CD1c-positive myeloid dendritic cell (primary cell): Measurements from ENCODE around the gene CCRL2.
"Not testable (repeated sequence)": the region's sequence is repeated elsewhere in the genome, so short reads cannot be mapped to it uniquely, and the experiment has no call there.

ENCODE experiments used
- DNase-seq: peaks from one replicate; pipeline ENCODE4 v3.0.0-alpha.2; 2016; ENCODE audit errors: extremely low spot score

The CCRL2 gene

DNA sequence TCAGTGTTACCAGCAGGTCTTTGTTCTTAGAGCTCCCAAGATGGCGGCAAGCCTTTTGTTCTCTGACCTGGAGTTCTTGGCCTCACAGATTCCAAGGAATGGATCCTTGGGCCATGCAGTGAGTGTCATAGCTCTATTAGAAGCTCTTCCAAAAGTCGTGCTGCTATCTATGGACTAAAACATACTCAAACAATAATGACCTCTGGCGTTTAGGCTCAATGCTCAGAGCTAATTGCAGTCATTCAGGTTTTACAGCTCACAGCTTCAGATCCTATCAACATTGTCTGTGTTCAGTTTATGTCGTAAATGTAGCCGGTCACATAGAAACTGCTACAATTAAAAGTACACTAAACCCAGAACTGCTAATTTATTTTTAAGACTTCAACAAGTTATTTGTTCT is 22.2 kb downstream of the CCRL2 start:
- DNase-seq = no peak

DNA sequence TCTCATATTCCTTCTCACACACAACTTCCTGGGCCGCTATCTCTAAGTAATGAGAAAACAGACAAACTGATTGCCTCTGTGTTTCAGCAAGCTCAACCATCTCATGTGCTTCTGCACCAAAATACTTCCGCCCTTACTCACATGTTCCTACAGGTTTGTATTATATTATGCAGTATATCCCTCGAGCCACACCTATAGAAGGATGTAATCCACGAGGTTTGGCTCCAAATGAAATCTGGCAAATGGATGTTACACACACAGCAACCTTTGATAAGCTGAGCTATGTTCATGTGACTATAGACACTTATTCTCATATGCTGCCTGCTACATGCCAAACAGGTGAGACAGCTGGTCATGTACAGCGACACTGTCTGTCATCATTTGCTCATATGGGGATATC is 22.6 kb downstream of the CCRL2 start:
- no peak for DNase-seq

DNA sequence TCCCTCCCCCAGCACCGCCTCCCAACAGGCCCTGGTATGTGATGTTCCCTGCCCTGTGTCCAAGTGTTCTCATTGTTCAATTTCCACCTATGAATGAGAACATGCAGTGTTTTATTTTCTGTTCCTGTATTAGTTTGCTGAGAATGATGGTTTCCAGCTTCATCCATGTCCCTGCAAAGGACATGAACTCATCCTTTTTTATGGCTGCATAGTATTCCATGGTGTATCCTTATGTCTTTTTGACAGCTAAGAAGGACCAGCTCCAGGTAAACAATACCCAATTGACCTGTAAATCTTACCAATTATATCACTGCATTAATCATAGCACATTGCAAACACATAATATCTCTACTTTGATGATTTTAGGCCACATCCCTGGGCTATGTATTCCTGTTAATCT is 23.8 kb downstream of the CCRL2 start:
- DNase-seq = not testable (repeated sequence)

DNA sequence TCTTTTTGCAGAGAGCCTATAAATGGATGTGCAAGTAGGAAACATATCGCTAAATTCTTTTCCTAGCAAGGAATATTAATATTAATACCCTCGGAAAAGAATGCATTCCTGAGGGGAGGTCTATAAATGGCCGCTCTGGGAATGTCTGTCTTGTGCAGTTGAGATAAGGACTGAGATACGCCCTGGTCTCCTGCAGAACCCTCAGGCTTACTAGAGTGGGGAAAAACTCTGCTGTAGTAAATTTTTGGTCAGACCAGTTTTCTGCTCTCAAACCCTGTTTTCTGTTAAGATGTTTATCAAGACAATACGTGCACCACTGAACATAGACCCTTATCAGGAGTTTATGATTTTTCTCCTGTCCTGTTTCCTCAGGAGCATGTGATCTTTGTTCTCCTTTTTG is 24.8 kb downstream of the CCRL2 start:
- DNase-seq = not testable (repeated sequence)

DNA sequence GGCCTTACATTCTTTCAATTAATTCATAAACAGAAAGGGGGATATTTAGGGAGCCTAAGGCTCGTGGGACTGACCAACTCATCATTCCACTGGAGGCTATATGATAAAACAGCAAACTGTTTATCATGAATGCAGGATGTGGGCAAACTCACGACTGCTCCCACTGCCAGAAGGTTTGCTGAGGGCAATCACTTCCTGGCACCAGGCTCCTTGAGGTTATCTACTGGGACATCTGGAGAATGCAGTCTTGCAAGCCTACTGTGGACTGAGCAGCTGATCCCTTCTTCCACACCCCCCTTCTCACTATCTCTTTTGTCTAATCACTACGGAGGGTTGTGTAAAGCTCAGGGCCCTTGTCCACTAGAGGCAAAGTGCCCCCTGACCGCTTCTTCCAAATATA is 26.1 kb downstream of the CCRL2 start:
- DNase-seq = not testable (repeated sequence)

DNA sequence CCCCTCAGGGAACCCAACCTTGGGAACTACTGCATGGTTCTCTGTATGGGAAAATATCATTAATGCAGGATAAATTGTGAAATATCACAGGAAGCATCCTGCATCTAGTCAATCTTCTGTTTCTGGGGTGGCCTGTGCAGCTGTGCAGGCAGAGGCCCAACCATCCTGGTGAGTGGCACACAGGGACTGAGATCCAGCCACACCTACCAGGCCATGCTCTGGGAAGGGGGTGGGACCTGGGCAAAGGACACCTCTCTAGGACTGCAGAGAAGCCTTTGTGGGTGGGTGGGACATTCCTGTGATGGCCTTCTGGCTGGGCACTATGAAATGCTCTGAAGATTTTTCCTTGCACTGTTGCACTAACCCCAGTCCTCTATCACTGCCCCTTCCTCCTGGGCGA is 26.8 kb downstream of the CCRL2 start:
- DNase-seq = no peak

DNA sequence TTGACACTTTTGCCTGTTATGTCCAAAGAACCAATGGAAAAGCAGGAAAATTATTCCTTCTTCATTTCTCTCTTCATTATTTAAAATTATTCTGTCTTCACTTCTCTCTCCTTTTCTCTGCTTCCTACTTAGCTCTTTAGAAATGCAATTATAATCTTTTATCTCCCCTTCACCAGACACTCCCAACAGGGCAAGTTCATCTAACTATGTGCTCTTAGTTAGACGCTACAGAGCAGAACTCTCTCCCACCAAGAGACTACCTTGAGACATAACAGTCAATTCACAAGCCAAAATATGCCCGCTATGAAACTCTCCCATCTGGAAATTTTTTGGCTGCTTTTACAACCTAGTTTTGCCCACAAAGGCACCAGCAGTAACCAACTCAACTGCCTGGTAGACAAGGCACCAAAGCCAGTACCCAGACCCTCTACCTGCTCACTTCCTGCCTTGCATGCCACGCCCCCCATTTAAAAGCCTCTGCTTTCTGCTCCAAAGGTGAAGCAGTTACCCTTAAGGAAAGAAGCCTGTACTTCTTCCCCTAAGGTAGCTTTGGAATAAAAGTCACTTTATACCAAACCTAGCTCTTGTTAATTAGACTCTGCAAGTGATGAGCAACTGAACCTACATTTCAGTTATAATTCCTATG is 28.1 kb downstream of the CCRL2 start:
- no peak for DNase-seq

DNA sequence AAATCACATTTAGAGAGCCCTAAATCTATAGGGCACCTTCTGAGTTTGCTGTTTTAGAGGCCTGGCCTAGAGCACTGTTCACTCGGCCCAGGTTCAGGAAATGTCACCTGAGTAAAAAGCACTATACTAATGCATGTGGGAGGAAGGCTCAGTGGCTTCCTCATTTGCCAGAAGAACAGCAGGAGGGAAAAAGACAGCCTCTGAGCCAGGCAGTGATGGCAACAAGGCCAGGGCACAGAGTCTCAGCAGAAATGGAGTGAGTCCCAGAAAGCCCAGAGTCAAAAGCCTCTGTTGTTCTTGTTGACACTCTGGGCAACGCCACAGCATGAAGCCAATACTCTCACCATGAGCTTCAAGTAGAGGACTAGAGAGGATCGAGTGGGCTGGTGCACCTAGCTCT is 31.8 kb downstream of the CCRL2 start:
- DNase-seq = peak; percentile 14

DNA sequence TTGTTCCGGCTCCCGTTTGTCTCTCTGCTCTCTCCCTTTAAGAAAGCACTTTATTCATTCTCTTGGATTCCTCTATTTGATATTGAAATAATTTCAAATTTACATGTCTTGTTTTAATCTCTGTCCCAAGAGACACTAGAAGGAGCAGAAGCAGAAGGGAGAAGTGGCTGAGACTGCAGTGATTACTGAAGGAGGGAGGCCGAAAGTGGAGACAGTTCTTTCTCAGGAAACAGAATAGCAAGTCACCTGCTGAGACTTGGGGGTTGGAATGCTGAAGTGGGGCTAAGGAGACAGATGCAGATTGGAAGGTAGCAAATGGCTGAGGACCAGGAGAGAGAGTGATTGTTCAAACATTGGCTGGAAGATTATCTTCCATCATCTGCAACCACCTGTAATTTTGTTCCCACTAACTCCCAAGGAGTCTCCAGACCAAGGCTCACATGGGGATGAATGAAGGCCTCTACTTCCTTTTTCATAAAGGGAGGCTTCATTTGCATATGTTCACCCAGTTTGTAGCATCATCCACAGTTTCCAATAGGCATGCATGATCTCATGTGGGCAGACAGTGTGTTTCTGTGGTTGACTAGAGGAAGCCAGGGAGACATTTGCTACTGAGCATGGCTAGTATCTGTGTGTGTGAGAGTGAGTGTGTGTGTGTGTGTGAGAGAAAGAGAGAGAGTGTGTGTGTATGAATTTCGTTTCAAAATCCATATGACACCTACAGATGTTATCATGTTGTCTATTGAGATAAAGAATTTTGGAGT is 33.7 kb downstream of the CCRL2 start:
- peak; percentile 75 for DNase-seq

DNA sequence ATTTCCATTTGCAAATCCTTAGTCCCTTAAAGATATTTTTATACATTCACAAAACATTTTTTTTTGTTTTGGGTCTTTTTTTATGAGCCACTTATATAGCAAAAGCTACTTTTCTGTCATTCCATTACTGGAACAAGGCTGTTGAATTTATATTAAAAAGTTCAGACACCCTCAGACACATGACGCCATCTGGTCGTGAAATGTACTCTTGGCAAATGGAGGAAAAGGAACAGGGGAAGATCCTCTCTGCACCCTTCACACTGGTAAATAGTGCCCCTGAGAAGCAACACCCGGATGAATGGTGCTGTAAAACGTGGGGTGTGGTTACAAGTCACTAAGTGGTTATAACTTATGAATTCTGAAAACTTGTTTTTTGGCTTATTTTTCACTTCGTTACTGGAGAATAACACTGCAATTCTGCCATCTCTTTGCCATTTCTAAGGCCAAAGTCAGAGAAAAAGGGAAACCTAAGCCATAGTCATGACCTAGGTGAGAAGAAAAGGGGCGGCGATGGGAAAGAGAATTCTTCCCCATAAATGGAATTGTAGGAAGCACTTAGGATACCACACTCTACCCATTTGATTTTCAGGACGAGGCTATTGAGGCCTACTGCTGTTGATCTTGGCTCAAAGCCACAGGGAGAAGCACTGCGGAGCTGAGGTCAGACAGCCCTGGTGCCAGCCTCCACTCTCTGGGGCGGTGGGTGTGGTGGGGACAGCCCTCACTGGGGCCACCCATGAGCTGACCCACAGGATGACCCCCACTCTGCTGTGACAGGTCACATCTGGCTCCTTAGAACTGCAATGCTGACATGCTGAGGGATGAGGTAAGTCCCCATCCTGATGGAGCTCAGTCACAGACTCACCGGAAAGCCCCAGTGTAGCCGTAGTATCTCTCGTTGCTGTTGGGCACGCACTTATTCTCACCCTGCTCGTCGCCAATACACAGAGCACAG is 35.8 kb downstream of the CCRL2 start:
- no peak for DNase-seq

DNA sequence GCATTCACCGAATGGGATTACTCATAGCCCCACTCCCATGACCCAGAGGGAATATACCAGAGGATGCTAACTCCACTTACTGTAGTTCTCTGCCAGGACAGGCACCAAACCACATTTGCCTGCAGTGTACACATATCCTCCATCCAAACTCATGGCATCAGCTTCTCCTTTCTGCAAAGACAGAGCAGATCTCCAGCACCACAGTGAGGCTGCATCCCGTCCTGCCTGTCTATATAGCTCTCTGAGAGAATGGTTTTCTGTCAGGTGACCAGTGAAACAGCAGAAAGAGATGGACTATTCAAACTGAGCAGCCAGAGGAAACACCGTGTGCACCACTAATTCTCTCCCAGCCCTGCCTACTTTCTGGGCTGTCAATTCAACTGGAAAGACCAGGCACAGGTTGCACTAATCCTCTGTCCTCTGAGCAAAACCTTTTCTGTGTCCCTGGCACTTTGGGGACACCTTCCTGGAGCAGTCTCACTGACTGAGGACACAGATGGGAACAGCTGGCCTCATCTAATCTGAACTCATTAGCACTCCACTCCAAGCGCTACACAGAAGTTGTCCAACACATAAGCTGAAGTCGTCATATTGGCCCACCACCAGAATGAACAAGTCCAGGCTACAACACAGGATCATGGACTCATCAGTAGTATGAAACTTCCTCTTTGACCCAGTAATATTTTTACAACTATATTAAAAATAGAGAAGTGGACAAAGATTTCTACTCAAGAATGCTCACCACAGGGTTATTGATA is 40.3 kb downstream of the CCRL2 start:
- peak; percentile 60 for DNase-seq

DNA sequence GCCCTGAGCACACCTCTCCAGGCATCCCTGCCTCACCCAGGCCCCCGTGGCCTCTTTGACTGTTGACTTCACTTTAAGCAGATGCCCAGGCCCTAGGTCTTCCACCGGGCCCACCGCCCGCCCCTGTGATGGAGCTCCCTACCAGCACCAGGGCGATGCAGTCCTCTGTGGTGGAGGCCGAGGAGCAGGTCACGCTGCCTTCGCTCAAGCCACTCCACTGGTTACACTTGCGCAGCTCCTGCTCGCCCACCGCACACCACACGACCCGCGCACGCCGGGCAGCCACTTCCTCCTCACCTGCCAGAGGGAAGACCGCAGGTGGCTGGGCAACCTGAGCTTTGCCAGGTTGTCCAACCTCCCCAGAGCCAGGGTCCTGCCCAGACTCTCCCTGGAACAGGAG is 41.7 kb downstream of the CCRL2 start:
- DNase-seq = no peak

DNA sequence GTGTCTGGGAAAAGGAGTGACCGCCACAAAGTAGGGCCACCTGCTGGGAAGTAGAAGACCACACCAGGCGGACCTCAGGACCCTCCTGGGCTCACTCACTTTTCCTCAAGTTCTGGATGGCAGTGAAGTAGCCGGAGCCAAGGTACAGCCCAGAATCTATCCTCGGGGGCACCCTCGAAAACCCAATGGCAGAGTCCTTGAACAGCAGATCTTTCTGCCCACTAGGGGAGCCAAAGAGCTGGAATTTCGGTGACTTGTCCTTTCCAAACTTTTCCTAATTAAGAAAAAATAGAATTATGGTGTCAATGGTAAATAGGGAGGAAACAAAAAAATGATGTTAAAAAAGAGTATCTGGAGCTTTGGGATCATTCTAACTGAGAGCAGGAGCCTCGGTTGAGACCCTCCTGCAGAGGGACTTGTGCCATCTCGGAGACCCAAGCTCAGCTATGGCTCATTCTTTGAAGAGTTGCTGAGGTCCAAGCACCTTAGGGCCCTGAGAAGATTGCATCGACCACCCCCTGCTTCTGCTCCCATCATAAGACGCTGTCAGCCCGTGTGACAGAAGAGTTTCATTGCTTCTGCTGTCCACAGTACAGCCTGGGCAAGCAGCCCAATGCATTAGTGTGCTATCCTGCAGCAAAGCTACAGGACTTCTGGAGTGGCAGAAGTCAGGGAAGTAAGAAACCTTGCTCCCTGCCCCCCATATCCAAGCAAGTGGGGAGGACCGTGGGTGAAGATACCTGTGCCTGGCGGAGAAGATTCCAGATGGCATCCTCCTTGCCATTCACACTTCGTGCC is 42.9 kb downstream of the CCRL2 start:
- DNase-seq = peak; percentile 12

DNA sequence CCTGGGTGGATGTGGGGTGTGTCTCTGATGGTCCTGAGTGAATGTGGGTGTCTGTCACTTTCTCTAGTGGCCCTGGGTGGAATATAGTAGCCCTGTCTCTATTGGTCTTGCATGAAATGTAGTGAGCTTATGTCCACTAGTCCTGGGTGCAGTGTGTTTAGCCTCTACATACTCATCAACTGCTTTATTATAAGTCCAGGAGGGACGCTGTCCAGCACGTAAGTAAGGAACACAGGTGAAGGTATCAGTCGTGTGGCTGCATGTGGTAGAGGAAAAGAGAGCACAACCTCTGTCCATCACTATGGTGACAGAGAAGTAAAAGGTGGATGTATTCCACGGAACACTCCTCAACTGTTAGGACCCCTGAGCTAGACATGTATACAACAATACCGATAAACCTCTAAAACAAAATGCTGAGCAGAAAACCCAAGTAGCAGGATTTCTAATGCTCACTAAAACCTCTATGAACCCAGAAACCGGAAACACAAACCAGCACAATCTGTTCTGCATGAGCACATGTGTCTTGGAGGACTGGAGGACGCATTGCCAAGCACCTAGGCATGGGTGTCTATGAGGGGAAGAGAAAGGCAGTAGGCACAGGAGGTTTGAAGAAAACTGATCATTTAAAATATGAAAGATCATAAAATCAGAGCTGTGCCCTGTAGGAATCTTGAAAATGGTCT is 46.6 kb downstream of the CCRL2 start:
- no peak for DNase-seq

DNA sequence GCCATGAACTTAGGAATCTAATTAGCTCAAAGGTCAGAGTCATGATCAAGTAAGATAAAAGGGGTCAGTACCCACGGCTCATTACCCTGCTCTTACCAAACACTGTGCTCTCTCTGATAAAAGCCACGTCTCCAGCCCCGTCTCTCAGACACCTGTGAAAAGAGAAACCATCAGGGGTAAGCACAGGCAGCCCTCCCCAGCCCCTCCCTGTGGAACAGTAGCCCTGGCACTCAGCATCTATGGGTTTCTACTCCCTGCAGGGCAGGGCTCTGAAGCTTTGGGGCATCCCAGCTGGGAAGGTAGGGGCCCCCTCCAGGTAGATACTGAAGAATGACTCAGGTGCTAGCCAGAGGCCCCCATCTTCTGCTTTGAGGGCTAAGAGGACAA is 47.1 kb downstream of the CCRL2 start:
- no peak for DNase-seq

DNA sequence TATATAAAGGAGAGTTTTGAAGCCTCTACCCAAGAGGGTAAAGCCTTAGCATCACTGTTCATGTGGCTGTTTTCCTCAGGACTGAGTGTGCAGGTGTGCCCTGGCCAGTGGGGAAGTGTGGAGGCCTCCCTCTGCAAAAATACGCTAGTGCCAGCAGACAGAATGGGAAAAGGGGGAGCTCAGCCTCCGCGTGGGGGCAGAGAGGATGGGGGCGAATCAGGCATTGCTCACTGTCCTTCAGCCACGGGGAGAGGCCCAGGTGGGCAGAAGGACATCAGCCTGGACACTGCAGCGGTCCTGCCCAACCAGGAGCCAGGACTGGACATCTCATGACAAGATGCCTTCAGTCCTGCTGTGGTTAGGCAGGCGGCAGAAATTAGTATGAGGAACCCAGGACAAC is 47.5 kb downstream of the CCRL2 start:
- no peak for DNase-seq

DNA sequence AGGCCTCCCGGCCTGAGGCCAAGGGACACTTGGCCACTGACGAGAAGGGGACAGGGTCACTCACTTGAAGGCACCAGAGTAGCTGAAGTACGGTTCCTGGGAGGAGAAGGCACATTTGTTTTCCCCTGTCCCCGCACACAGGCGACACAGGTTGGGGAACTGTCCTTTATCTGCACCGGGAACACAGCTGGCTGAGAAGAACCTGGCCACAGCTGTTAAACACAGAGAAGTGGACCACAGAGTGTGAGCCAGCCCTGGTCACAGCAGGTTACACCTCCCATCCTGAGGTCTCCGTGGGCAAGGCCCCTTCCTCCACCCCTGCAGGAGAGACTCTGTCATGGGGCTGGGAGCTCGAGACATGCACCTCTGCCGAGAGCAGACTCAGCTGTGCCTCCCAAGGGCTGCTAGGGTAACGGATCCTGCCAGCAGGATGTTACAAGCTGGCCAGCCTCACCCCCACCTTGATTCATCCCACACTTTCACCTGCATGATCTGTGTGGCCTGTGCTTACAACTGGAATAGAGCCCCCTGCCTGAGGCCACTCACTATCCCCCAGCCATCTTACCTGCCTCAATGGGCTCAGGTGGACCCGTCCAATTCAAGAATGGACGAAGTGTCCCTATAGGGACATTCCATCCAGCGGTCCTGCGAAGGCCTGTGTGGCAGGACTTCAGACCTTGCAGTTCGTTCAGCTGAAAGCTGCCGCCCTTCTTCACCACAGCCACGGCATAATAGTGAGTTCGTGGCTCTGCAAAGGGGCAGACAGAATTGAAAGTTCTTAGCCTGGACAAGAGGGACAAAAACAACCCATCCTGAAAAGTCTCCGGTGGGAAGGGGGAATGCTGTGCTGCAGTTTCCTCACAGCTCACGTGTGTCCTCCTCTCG is 48.4 kb downstream of the CCRL2 start:
- no peak for DNase-seq

DNA sequence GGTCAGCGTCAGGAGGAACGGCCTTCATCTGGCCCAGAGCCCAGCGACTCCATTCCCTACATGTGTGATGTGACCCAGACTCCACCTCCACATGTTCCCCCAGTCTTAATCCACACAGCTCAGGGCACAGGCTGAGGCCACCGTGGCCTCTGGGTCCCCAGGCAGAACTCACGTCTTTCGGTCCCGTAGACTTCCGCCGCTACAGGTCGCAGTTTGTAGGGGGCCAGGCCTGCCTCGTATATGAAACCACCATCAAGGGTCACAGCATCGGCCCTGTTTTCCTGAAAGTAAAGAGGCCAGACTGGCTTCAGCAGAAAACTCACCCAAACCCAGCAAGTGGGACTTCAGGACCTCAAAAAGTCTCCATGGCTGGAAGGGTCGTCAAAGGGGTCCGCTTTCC is 49.1 kb downstream of the CCRL2 start:
- no peak for DNase-seq
